ENCODE measurements around the gene ZNF174.

Gene ZNF174

GRCh38 chr16:3400779-3401688 is at the start of gene ZNF174, which contains the start of gene ZSCAN32:
Gene ZNF174, plus strand, starts transcription at chr16:3401215. Its CDS starts 790 bp downstream, at chr16:3402005.
Gene ZSCAN32, minus strand, starts transcription at chr16:3401004. Its CDS starts 3,447 bp downstream, at chr16:3397557.
- peak; percentile 98 for DNase-seq

GRCh38 chr16:3355589-3355988 is 45.4 kb upstream of the ZNF174 start, which contains the start of gene OR2C1:
Gene OR2C1, plus strand, starts transcription at chr16:3355889. Its CDS starts 52 bp downstream, at chr16:3355941.
- DNase-seq, result no peak

- DNase-seq, result no peak
Observed at GRCh38 chr16:3356118-3356517, 44.9 kb upstream of the ZNF174 start.

GRCh38 chr16:3358871-3359270 is 42.1 kb upstream of the ZNF174 start:
- DNase-seq, result no peak

GRCh38 chr16:3362931-3363330 is 38.1 kb upstream of the ZNF174 start:
- no peak for DNase-seq

- DNase-seq, result no peak
Observed at GRCh38 chr16:3363793-3364192, 37.2 kb upstream of the ZNF174 start.

GRCh38 chr16:3364774-3365427 is 36.1 kb upstream of the ZNF174 start:
- DNase-seq, result peak; percentile 98

- no peak for DNase-seq
Observed at GRCh38 chr16:3369073-3369472, 31.9 kb upstream of the ZNF174 start.

- no peak for DNase-seq
Observed at GRCh38 chr16:3375680-3376079, 25.3 kb upstream of the ZNF174 start.

GRCh38 chr16:3377917-3378316 is 23.1 kb upstream of the ZNF174 start:
- no peak for DNase-seq

GRCh38 chr16:3383045-3383448 is 18.0 kb upstream of the ZNF174 start:
- DNase-seq, result no peak

- DNase-seq, result no peak
Observed at GRCh38 chr16:3388325-3388724, 12.7 kb upstream of the ZNF174 start.

GRCh38 chr16:3389663-3390338 is 11.2 kb upstream of the ZNF174 start:
- no peak for DNase-seq

GRCh38 chr16:3400446-3400778 is 603 bp upstream of the ZNF174 start:
- no peak for DNase-seq

- DNase-seq, result no peak
Observed at GRCh38 chr16:3401719-3402397, 843 bp downstream of the ZNF174 start.

GRCh38 chr16:3408561-3409197 is 7.7 kb downstream of the ZNF174 start:
- no peak for DNase-seq

GRCh38 chr16:3413730-3414379 is 12.8 kb downstream of the ZNF174 start:
- no peak for DNase-seq

GRCh38 chr16:3431779-3432219 is 30.8 kb downstream of the ZNF174 start:
- DNase-seq, result no peak

- no peak for DNase-seq
Observed at GRCh38 chr16:3434373-3434772, 33.4 kb downstream of the ZNF174 start.

- DNase-seq, result no peak
Observed at GRCh38 chr16:3439637-3440036, 38.6 kb downstream of the ZNF174 start.

GRCh38 chr16:3443108-3444031 is 42.4 kb downstream of the ZNF174 start, which contains the start of the genes NAA60 and ZNF597:
Gene NAA60, plus strand, starts transcription at chr16:3443680. Its CDS starts 32,548 bp downstream, at chr16:3476228.
Gene ZNF597, minus strand, starts transcription at chr16:3443504. Its CDS starts 351 bp downstream, at chr16:3443153.
- peak; percentile 77 for DNase-seq
